WTC11 (cell line): ENCODE measurements around the gene USP28. TPM values are rescaled to one million over a fixed set of nuclear protein-coding genes. Genes with fewer than 3 reads are reported as not detected.

Source experiments
- ATAC-seq: fragments of 200-7000 bp; cut with Tn5 transposase; 2 replicates; pipeline ENCODE4 v1.10.0; 2021; ENCODE audit warnings: mild to moderate bottlenecking, moderate library complexity
- CTCF ChIA-PET: fragments of 300-600 bp; sonication (Branson Sonifier 250); formaldehyde crosslinking; loops from one replicate; lab custom pipeline; 2021; ENCODE audit warnings: antibody characterized with exemption; lab: Charles Lee
- POLR2A ChIA-PET: fragments of 350-600 bp; sonication (Branson Sonifier 250); formaldehyde crosslinking; loops from one replicate; lab custom pipeline; 2021; ENCODE audit warnings: antibody characterized with exemption; lab: Charles Lee
- DNase-seq: peaks from one replicate; pipeline ENCODE4 v3.0.0; 2021; ENCODE audit warnings: low spot score
- H3K27ac Mint-ChIP-seq: 2 replicates; pipeline ENCODE4 v1.8.0; 2021; ENCODE audit warnings: mixed read lengths
- H3K27me3 Mint-ChIP-seq: 2 replicates; pipeline ENCODE4 v1.8.0; 2021; ENCODE audit warnings: low read depth, mild to moderate bottlenecking, moderate library complexity, mixed read lengths
- H3K36me3 Mint-ChIP-seq: 2 replicates; pipeline ENCODE4 v1.8.0; 2021; ENCODE audit warnings: mixed read lengths
- H3K4me1 Mint-ChIP-seq: 2 replicates; pipeline ENCODE4 v1.8.0; 2022; ENCODE audit warnings: mixed read lengths
- H3K4me3 Mint-ChIP-seq: 2 replicates; pipeline ENCODE4 v1.8.0; 2021; ENCODE audit warnings: mild to moderate bottlenecking, moderate library complexity, mixed read lengths
- H3K9me3 Mint-ChIP-seq: 2 replicates; pipeline ENCODE4 v1.8.0; 2021; ENCODE audit warnings: mixed read lengths
- CBFB ChIP-seq: sonication (generic); formaldehyde crosslinking; IDR thresholded peaks from 2 replicates; pipeline ENCODE4 v1.8.1; 2022; ENCODE audit warnings: mild to moderate bottlenecking, low read depth, missing genetic modification reagents
- EMX1 ChIP-seq: fragments of 250-450 bp; sonication (Bioruptor Pico); IDR thresholded peaks from 2 replicates; pipeline ENCODE4 v1.8.0; 2021; ENCODE audit warnings: mild to moderate bottlenecking
- HMGA2 ChIP-seq: fragments of 250-450 bp; sonication (Bioruptor Pico); IDR thresholded peaks from 2 replicates; pipeline ENCODE4 v1.4.0; 2021; ENCODE audit warnings: mild to moderate bottlenecking, moderate library complexity
- JAZF1 ChIP-seq: fragments of 250-450 bp; sonication (Bioruptor Pico); IDR thresholded peaks from 2 replicates; pipeline ENCODE4 v1.9.0; 2021; ENCODE audit warnings: moderate library complexity, mild to moderate bottlenecking, inconsistent platforms
- NR1H2 ChIP-seq: sonication (generic); formaldehyde crosslinking; IDR thresholded peaks from 2 replicates; pipeline ENCODE4 v1.9.0; 2021; ENCODE audit warnings: mild to moderate bottlenecking, moderate library complexity, missing genetic modification reagents
- SOX15 ChIP-seq: fragments of 250-450 bp; sonication (Bioruptor Pico); IDR thresholded peaks from 2 replicates; pipeline ENCODE4 v1.9.0; 2021; ENCODE audit warnings: mild to moderate bottlenecking
- ZNF121 ChIP-seq: sonication (generic); formaldehyde crosslinking; IDR thresholded peaks from 2 replicates; pipeline ENCODE4 v1.8.0; 2023; ENCODE audit warnings: missing genetic modification reagents
- ZNF263 ChIP-seq: sonication (generic); formaldehyde crosslinking; IDR thresholded peaks from 2 replicates; pipeline ENCODE4 v1.8.1; 2022; ENCODE audit warnings: low read depth, mild to moderate bottlenecking, moderate library complexity, missing genetic modification reagents
- ZNF317 ChIP-seq: sonication (generic); formaldehyde crosslinking; IDR thresholded peaks from 2 replicates; pipeline ENCODE4 v1.8.1; 2023; ENCODE audit warnings: low read depth, mild to moderate bottlenecking, moderate library complexity, missing genetic modification reagents, borderline replicate concordance
- ZSCAN18 ChIP-seq: fragments of 250-450 bp; sonication (Bioruptor Pico); IDR thresholded peaks from 2 replicates; pipeline ENCODE4 v2.1.2; 2022; ENCODE audit warnings: mild to moderate bottlenecking, moderate library complexity
- total RNA-seq: library from RNA; stranded (reverse); gene quantifications from 3 replicates; pipeline ENCODE4 v1.2.3, GENCODE V29; 2021
- TF ChIP-seq, protein P1 (sequence below): sonication (generic); formaldehyde crosslinking; IDR thresholded peaks from 2 replicates; pipeline ENCODE4 v1.8.0; 2022; ENCODE audit warnings: mild to moderate bottlenecking, missing genetic modification reagents
- TF ChIP-seq, protein P2 (sequence below): fragments of 200-600 bp; IDR thresholded peaks from 2 replicates; pipeline ENCODE4 v1.8.0; 2022; ENCODE audit warnings: antibody characterized with exemption
- TF ChIP-seq, protein P3 (sequence below): sonication (generic); formaldehyde crosslinking; conservative IDR thresholded peaks from 2 replicates; pipeline ENCODE4 v1.8.1; 2023; ENCODE audit warnings: mild to moderate bottlenecking, low read depth, missing genetic modification reagents, moderate library complexity

Gene USP28
- total RNA-seq, 1 experiment from 2014 or later: 129 TPM

- TF ChIP-seq JAZF1 (CRISPR knock-in tag): no peak
Observed at GRCh38 chr11:113760241-113760640, 115.1 kb downstream of the USP28 start (continued).

GRCh38 chr11:113752932-113753331, 122.4 kb downstream of the USP28 start:
- POLR2A ChIA-PET: no interaction called here
- DNase-seq (no peak), ATAC-seq (no peak)
- H3K4me3 Mint-ChIP-seq: no peak overlapping the region
- H3K27me3 Mint-ChIP-seq: no peaks in the 10 kb centered on the region
- H3K36me3 Mint-ChIP-seq: peaks cover 24% of the 10 kb centered on the region
- CTCF ChIA-PET: no interaction called here
- no peak overlapping the region for H3K27ac Mint-ChIP-seq
- H3K9me3 Mint-ChIP-seq: 0 out of 2 replicates have a peak, but pooled peaks cover 5% of the 10 kb centered on the region
- no peaks in the 10 kb centered on the region for H3K4me1 Mint-ChIP-seq
- no peak for TF ChIP-seq SOX15 (CRISPR knock-in tag)
- TF ChIP-seq CBFB (CRISPR knock-in tag): no peak
- no peak for TF ChIP-seq HMGA2
- no peak for TF ChIP-seq ZSCAN18 (CRISPR knock-in tag)
- TF ChIP-seq, protein P1, sequence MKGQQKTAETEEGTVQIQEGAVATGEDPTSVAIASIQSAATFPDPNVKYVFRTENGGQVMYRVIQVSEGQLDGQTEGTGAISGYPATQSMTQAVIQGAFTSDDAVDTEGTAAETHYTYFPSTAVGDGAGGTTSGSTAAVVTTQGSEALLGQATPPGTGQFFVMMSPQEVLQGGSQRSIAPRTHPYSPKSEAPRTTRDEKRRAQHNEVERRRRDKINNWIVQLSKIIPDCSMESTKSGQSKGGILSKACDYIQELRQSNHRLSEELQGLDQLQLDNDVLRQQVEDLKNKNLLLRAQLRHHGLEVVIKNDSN (CRISPR knock-in tag): no peak
- no peak for TF ChIP-seq ZNF263
- TF ChIP-seq, protein P2, sequence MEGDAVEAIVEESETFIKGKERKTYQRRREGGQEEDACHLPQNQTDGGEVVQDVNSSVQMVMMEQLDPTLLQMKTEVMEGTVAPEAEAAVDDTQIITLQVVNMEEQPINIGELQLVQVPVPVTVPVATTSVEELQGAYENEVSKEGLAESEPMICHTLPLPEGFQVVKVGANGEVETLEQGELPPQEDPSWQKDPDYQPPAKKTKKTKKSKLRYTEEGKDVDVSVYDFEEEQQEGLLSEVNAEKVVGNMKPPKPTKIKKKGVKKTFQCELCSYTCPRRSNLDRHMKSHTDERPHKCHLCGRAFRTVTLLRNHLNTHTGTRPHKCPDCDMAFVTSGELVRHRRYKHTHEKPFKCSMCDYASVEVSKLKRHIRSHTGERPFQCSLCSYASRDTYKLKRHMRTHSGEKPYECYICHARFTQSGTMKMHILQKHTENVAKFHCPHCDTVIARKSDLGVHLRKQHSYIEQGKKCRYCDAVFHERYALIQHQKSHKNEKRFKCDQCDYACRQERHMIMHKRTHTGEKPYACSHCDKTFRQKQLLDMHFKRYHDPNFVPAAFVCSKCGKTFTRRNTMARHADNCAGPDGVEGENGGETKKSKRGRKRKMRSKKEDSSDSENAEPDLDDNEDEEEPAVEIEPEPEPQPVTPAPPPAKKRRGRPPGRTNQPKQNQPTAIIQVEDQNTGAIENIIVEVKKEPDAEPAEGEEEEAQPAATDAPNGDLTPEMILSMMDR: no peak
- TF ChIP-seq ZNF121 (CRISPR knock-in tag): no peak
- TF ChIP-seq NR1H2 (CRISPR knock-in tag): no peak
- TF ChIP-seq ZNF317: no peak
- TF ChIP-seq, protein P3, sequence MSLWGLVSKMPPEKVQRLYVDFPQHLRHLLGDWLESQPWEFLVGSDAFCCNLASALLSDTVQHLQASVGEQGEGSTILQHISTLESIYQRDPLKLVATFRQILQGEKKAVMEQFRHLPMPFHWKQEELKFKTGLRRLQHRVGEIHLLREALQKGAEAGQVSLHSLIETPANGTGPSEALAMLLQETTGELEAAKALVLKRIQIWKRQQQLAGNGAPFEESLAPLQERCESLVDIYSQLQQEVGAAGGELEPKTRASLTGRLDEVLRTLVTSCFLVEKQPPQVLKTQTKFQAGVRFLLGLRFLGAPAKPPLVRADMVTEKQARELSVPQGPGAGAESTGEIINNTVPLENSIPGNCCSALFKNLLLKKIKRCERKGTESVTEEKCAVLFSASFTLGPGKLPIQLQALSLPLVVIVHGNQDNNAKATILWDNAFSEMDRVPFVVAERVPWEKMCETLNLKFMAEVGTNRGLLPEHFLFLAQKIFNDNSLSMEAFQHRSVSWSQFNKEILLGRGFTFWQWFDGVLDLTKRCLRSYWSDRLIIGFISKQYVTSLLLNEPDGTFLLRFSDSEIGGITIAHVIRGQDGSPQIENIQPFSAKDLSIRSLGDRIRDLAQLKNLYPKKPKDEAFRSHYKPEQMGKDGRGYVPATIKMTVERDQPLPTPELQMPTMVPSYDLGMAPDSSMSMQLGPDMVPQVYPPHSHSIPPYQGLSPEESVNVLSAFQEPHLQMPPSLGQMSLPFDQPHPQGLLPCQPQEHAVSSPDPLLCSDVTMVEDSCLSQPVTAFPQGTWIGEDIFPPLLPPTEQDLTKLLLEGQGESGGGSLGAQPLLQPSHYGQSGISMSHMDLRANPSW: no peak
- TF ChIP-seq EMX1 (CRISPR knock-in tag): no peak
- TF ChIP-seq, all 79 proteins: peak for 0

Other genes starting within 250 kb of the USP28 start
- gene TMPRSS5, start 169.3 kb downstream of the USP28 start, total RNA-seq: 0.85 to 1.7 TPM (median 1.1 TPM) in 3 replicates
- 17.4 to 18.9 TPM (median 18.0 TPM) in 3 replicates for gene ZW10, start 101.9 kb downstream of the USP28 start, total RNA-seq
- not detected in 3 replicates for gene CLDN25, start 95.8 kb downstream of the USP28 start, total RNA-seq
- not detected in 3 replicates for gene HTR3B, start 29.2 kb upstream of the USP28 start, total RNA-seq
- 4.1 to 6.0 TPM (median 5.0 TPM) in 3 replicates for gene HTR3A, start 99.5 kb upstream of the USP28 start, total RNA-seq
- 0.34 to 0.57 TPM (median 0.55 TPM) in 3 replicates for gene ZBTB16, start 184.1 kb upstream of the USP28 start, total RNA-seq